Uterus (tissue), 2 donors: Measurements from ENCODE around the gene TSPO.

ENCODE experiments used
- POLR2A ChIP-seq, 2 donors: fragments of 450-650 bp; IDR thresholded peaks; one replicate each; pipeline ENCODE4 v1.6.1; 2016; ENCODE audit warnings: antibody characterized with exemption in 2 of 2, mild to moderate bottlenecking in 1 of 2, moderate library complexity in 1 of 2
- TF ChIP-seq, protein P1 (sequence below), 4 experiments: fragments of 200-600 bp in 2 of 4; fragments of 450-650 bp in 2 of 4; sonication (generic) in 2 of 4; IDR thresholded peaks; one replicate each; pipeline ENCODE4 v1.5.1; 2016 to 2019; ENCODE audit warnings: antibody characterized with exemption in 4 of 4, mild to moderate bottlenecking in 2 of 4, moderate library complexity in 1 of 4

DNA sequence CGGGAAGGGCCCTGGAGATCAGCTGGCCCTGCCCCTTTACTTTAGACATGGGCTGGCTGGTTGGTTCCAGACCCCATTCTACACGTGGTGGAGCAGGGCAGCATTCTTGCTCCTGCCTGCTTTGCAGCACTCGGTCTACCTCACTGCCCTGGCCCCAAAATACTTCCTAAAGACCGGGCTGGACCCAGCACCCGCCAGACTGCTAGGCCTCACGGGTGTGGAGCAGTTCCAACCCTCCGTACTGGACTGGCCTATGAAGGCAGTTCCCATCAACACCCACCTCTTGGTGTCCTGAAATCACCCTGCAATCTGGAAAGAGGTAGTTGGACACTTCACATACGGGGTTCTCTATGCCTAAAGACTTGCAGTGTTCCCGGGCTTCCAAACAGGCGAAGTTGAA lies 14.6 kb upstream of the TSPO start:
- TF ChIP-seq, protein P1, sequence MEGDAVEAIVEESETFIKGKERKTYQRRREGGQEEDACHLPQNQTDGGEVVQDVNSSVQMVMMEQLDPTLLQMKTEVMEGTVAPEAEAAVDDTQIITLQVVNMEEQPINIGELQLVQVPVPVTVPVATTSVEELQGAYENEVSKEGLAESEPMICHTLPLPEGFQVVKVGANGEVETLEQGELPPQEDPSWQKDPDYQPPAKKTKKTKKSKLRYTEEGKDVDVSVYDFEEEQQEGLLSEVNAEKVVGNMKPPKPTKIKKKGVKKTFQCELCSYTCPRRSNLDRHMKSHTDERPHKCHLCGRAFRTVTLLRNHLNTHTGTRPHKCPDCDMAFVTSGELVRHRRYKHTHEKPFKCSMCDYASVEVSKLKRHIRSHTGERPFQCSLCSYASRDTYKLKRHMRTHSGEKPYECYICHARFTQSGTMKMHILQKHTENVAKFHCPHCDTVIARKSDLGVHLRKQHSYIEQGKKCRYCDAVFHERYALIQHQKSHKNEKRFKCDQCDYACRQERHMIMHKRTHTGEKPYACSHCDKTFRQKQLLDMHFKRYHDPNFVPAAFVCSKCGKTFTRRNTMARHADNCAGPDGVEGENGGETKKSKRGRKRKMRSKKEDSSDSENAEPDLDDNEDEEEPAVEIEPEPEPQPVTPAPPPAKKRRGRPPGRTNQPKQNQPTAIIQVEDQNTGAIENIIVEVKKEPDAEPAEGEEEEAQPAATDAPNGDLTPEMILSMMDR (IDR thresholded peaks at IDR 0.05) = no peak
- no peak for TF ChIP-seq POLR2A (IDR thresholded peaks at IDR 0.05)
